NCI-H446 treated with DMSO at 0.1 percent for 48 hours (cell line): ENCODE data around the gene CHM.

ENCODE experiments used
- DNase-seq: peaks from one replicate; lab custom pipeline; 2025; lab: John Stamatoyannopoulos, UW

Gene CHM

DNA sequence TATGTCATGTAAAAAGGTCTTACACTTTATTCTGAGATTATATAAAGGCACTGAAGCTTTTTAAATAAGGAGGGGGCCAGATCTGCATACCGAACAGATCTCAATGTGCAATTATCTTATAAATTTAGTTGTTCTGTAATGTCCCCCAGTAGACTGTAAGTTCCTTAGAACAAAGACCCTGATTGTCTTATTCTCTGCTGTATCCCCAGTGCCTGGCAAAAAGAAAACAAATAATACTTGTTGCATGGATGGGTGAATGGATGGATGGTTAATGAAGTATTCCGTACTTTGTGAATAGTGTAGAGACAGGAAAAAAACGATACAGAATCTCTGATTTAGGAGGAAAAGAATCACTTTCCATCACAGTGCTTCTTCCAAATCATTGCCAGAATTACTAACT lies 141.5 kb downstream of the CHM start:
- DNase-seq: no peak

GRCh38 chrX:85903692-85904471 lies 143.5 kb downstream of the CHM start:
- no peak for DNase-seq

- no peak for DNase-seq
Observed at GRCh38 chrX:85897362-85898126, 149.8 kb downstream of the CHM start.

- DNase-seq: no peak
Observed at GRCh38 chrX:85882601-85883000, 164.8 kb downstream of the CHM start.

- DNase-seq: no peak
Observed at GRCh38 chrX:85870585-85870984, 176.8 kb downstream of the CHM start.

- DNase-seq: no peak
Observed at GRCh38 chrX:85865324-85865723, 182.0 kb downstream of the CHM start.

- no peak for DNase-seq
Observed at GRCh38 chrX:85859426-85859825, 187.9 kb downstream of the CHM start.

- no peak for DNase-seq
Observed at GRCh38 chrX:85851418-85851817, 195.9 kb downstream of the CHM start.

DNA sequence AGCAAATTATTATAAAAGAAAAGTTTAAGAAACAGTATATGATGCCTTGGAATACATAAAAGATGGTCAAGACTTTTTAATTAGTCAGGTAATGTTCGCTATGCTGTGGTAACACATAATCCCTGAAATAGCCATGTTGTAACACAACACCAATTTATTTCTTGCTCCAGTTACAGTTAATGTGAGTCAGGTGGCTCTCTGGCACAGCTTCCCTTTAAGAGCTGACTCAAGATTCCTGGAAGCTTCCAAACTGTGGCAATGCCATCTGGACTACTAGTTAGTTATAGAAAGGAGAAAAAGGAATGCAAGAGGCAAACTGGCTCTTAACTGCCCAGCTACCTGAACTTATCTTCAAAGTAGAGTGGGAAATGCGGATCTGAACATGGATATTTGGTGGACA lies 210.5 kb downstream of the CHM start:
- peak; percentile 77 for DNase-seq

- DNase-seq: no peak
Observed at GRCh38 chrX:85828771-85829170, 218.6 kb downstream of the CHM start.

- no peak for DNase-seq
Observed at GRCh38 chrX:85815203-85815751, 232.1 kb downstream of the CHM start.
